H1 (cell line): ENCODE data around the gene CLCA1. TPM values are rescaled to one million over a fixed set of nuclear protein-coding genes. Genes with fewer than 3 reads are reported as not detected.

ENCODE experiments used
- BACH1 ChIP-seq: IDR thresholded peaks from 2 replicates; pipeline ENCODE4 v1.6.1; 2012; ENCODE audit warnings: low read length, improper control_type of control experiment
- CHD7 ChIP-seq: fragments of 300-600 bp; sonication (generic); IDR thresholded peaks from 2 replicates; pipeline ENCODE4 v1.7.1; 2012; ENCODE audit warnings: low read length, moderate library complexity, mild to moderate bottlenecking, inconsistent platforms; ENCODE audit not compliant: insufficient replicate concordance
- FOSL1 ChIP-seq: IDR thresholded peaks from 2 replicates; pipeline ENCODE4 v1.6.1; 2011; ENCODE audit warnings: mild to moderate bottlenecking, low read depth, low read length, moderate library complexity; ENCODE audit not compliant: insufficient read depth
- GABPA ChIP-seq: IDR thresholded peaks from 2 replicates; pipeline ENCODE4 v1.6.1; 2011; ENCODE audit warnings: mild to moderate bottlenecking, low read length, moderate library complexity, borderline replicate concordance; ENCODE audit not compliant: insufficient read depth
- NANOG ChIP-seq: IDR thresholded peaks from 2 replicates; pipeline ENCODE4 v1.6.1; 2011; ENCODE audit warnings: low read length, low read depth, mild to moderate bottlenecking, inconsistent platforms; ENCODE audit not compliant: insufficient read depth, poor library complexity, severe bottlenecking
- POLR2AphosphoS5 ChIP-seq: IDR thresholded peaks from 2 replicates; pipeline ENCODE4 v1.6.1; 2011; ENCODE audit warnings: low read depth, low read length
- SP2 ChIP-seq: IDR thresholded peaks from 2 replicates; pipeline ENCODE4 v1.6.1; 2012; ENCODE audit warnings: mild to moderate bottlenecking, low read length, inconsistent platforms
- polyA plus RNA-seq, 7 experiments: library from polyadenylated mRNA; depleted of rRNA in 3 of 7; stranded (reverse) in 5 of 7; unstranded in 2 of 7; fragments of >200 nt in 5 of 7; fragments of 200-250 nt in 2 of 7; gene quantifications; 1 replicate in 5 of 7; 2 replicates in 1 of 7; 4 replicates in 1 of 7; pipeline versions ENCODE4 v1.2.1 to v1.2.3, GENCODE V29; 2011 to 2013; ENCODE audit warnings: missing spikeins in 2 of 7, mixed read lengths in 2 of 7
- total RNA-seq: library from RNA; stranded (reverse); fragmentation: NEBNext Ultra II Directional; extraction: Animal tissue kit (Norgen Biotek cat#: 25700); gene quantifications from 2 replicates; pipeline ENCODE4 v1.2.1, GENCODE V29; 2021

The CLCA1 gene
- total and polyA plus RNA-seq, 2 of the 8 experiments (the other 6 are each of a cell fraction or from before 2014, with no cell fraction given) = not detected

DNA sequence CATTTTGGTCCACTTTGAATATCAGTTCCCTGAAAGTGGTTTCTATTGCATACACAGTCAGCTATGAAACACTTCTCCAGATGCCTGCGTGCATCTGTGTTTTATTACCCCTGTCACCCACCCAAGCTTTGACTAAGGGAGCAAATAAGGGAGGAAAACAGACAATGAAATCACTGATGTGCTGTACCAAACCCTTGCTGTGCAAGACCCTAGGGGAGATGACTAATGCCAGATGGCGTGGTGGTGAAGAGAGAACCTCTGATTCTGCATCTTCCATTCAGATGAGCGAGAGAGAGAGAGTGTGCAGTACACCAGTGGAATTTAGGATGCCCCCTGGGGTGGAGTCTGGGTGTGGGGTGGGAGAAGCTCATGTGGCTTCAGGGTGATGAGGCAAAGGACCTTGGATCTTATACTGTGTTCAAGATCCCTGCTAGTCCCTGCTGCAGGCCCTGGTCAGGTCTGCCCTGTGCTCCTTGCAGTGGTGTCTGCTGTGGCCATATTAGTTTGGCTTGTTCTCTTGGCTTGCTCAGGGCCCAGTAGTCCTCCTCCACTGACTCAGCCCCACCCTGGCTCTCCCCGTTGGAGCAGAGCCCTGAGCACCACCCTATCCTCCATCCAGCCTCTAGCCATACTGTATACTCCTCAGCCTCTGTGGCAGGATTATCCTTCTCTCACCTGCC, 18.5 kb downstream of the CLCA1 start (continued):
- TF ChIP-seq CHD7 = no peak
- TF ChIP-seq FOSL1 = no peak
- TF ChIP-seq NANOG = no peak
- no peak for TF ChIP-seq GABPA
- TF ChIP-seq SP2 = no peak
- TF ChIP-seq BACH1 = no peak
- TF ChIP-seq POLR2AphosphoS5 = no peak
- TF ChIP-seq, all 59 proteins: peak for 0
